Natural killer cell (primary cell): Measurements from ENCODE around the gene SULT1A2. TPM values are rescaled to one million over a fixed set of nuclear protein-coding genes. Genes with fewer than 3 reads are reported as not detected.
"Not testable (repeated sequence)": the region's sequence is repeated elsewhere in the genome, so short reads cannot be mapped to it uniquely, and the experiment has no call there.

Experiments used
- ATAC-seq, 3 donors: fragments of 150-1000 bp in 2 of 3; fragments of 200-7000 bp in 1 of 3; cut with Tn5 transposase; 1 replicate in 1 of 3; 2 replicates in 2 of 3; pipeline ENCODE4 v1.10.0; 2021; ENCODE audit warnings: mild to moderate bottlenecking in 2 of 3, moderate library complexity in 2 of 3
- DNase-seq, 2 donors: peaks; one replicate each; pipeline versions ENCODE4 v3.0.0 to v3.0.0-alpha.2; 2013 to 2021; ENCODE audit warnings: mixed read lengths in 1 of 2
- H3K27ac ChIP-seq: one replicate; pipeline ENCODE4 v1.5.1; 2013; ENCODE audit warnings: mild to moderate bottlenecking, low read length
- H3K27me3 ChIP-seq: one replicate; pipeline ENCODE4 v1.6.1; 2013; ENCODE audit warnings: low read length; ENCODE audit not compliant: control insufficient read depth, insufficient read depth
- H3K36me3 ChIP-seq: one replicate; pipeline ENCODE4 v1.6.1; 2013; ENCODE audit warnings: low read length; ENCODE audit not compliant: control insufficient read depth, insufficient read depth
- H3K4me1 ChIP-seq: one replicate; pipeline ENCODE4 v1.6.1; 2013; ENCODE audit warnings: low read length; ENCODE audit not compliant: control insufficient read depth, insufficient read depth
- H3K4me3 ChIP-seq: one replicate; pipeline ENCODE4 v1.5.1; 2013; ENCODE audit warnings: low read length
- H3K9me3 ChIP-seq: one replicate; pipeline ENCODE4 v1.6.1; 2013; ENCODE audit warnings: low read length; ENCODE audit not compliant: control insufficient read depth, insufficient read depth
- H3K27ac Mint-ChIP-seq, 2 donors: one replicate each; pipeline ENCODE4 v1.8.0; 2022; ENCODE audit warnings: mild to moderate bottlenecking in 2 of 2, mixed read lengths in 2 of 2, moderate library complexity in 1 of 2
- H3K27me3 Mint-ChIP-seq, 2 donors: one replicate each; pipeline ENCODE4 v1.8.0; 2022; ENCODE audit warnings: low read depth in 2 of 2, mixed read lengths in 2 of 2
- H3K36me3 Mint-ChIP-seq: one replicate; pipeline ENCODE4 v1.8.0; 2022; ENCODE audit warnings: mixed read lengths
- H3K4me1 Mint-ChIP-seq, 2 donors: one replicate each; pipeline ENCODE4 v1.8.0; 2022; ENCODE audit warnings: mixed read lengths in 2 of 2
- H3K4me3 Mint-ChIP-seq: one replicate; pipeline ENCODE4 v1.8.0; 2022; ENCODE audit warnings: mild to moderate bottlenecking, moderate library complexity, mixed read lengths
- H3K9me3 Mint-ChIP-seq, 2 donors: one replicate each; pipeline ENCODE4 v1.8.0; 2022; ENCODE audit warnings: mixed read lengths in 2 of 2
- CTCF ChIP-seq: fragments of 200-600 bp; IDR thresholded peaks from one replicate; pipeline ENCODE4 v1.8.0; 2022; ENCODE audit warnings: antibody characterized with exemption
- WGBS: methylation state at CpG from one replicate; pipeline ENCODE4 v1.1.7; 2013; ENCODE audit warnings: missing lambda C conversion rate; ENCODE audit not compliant: insufficient coverage; 5-methylcytosine and 5-hydroxymethylcytosine counted together
- intact Hi-C: fragments of 100-400 bp; cut with micrococcal nuclease; formaldehyde crosslinking; loops from one replicate; pipeline ENCODE4 v1.14.2; 2022
- total RNA-seq, 4 donors: library from RNA; stranded (reverse); fragments of 120-200 nt in 1 of 4; gene quantifications; one replicate each; pipeline versions ENCODE4 v1.2.3 to v1.2.4, GENCODE V29; 2013 to 2022

Gene SULT1A2
- total RNA-seq, 3 donors from 2014 or later (not counting 1 experiment from before 2014, with no cell fraction given) = 0.40 TPM; not detected in 2

GRCh38 chr16:28617874-28618273 lies 21.0 kb upstream of the SULT1A2 start:
- Histone ChIP-seq H3K27me3 (no peaks in the 10 kb centered on the region), H3K27ac (no peak overlapping the region), H3K9me3 (no peaks in the 10 kb centered on the region), H3K4me3 (no peak overlapping the region), H3K36me3 (no peaks in the 10 kb centered on the region), H3K4me1 (peaks cover 5% of the 10 kb centered on the region)
- DNase-seq (no peak), ATAC-seq (no peak)
- WGBS = 84% methylated on average over 3 of the region's 4 CpGs
- H3K27me3 Mint-ChIP-seq = no peaks in the 10 kb centered on the region
- no peak overlapping the region for H3K4me3 Mint-ChIP-seq
- no peak for TF ChIP-seq CTCF
- H3K27ac Mint-ChIP-seq = no peak overlapping the region
- no peaks in the 10 kb centered on the region for H3K9me3 Mint-ChIP-seq
- no peaks in the 10 kb centered on the region for H3K36me3 Mint-ChIP-seq
- intact Hi-C loops = no loop called here
- H3K4me1 Mint-ChIP-seq = peaks cover 11 to 18% of the 10 kb centered on the region in 2 donors

GRCh38 chr16:28616636-28617035 lies 19.8 kb upstream of the SULT1A2 start:
- no peak overlapping the region for H3K27ac ChIP-seq
- DNase-seq (no peak), ATAC-seq (no peak)
- intact Hi-C loops = no loop called here
- H3K27ac Mint-ChIP-seq = peak overlapping the region in 1 of 2 donors; percentile 23
- H3K4me1 Mint-ChIP-seq = peaks cover 4 to 6% of the 10 kb centered on the region in 2 donors
- 86% methylated on average over 7 of the region's 7 CpGs for WGBS
- no peaks in the 10 kb centered on the region for H3K27me3 ChIP-seq
- no peaks in the 10 kb centered on the region for H3K4me1 ChIP-seq
- no peaks in the 10 kb centered on the region for H3K36me3 Mint-ChIP-seq
- no peaks in the 10 kb centered on the region for H3K9me3 ChIP-seq
- H3K9me3 Mint-ChIP-seq = no peaks in the 10 kb centered on the region
- H3K36me3 ChIP-seq = no peaks in the 10 kb centered on the region
- no peaks in the 10 kb centered on the region for H3K27me3 Mint-ChIP-seq
- H3K4me3 Mint-ChIP-seq = no peak overlapping the region
- TF ChIP-seq CTCF = no peak
- no peak overlapping the region for H3K4me3 ChIP-seq

GRCh38 chr16:28616224-28616577 lies 19.4 kb upstream of the SULT1A2 start:
- H3K27ac ChIP-seq, H3K36me3 ChIP-seq, H3K27me3 ChIP-seq, H3K27ac Mint-ChIP-seq, intact Hi-C loops, DNase-seq, H3K36me3 Mint-ChIP-seq, H3K9me3 Mint-ChIP-seq, H3K4me3 ChIP-seq, H3K4me1 Mint-ChIP-seq, H3K9me3 ChIP-seq, ATAC-seq, H3K4me1 ChIP-seq, H3K4me3 Mint-ChIP-seq, H3K27me3 Mint-ChIP-seq: not testable (repeated sequence)
- WGBS = 90% methylated on average over 7 of the region's 7 CpGs

- H3K9me3 ChIP-seq, DNase-seq, H3K4me1 ChIP-seq, H3K36me3 Mint-ChIP-seq, H3K27me3 ChIP-seq, H3K4me3 Mint-ChIP-seq, H3K27ac Mint-ChIP-seq, H3K27ac ChIP-seq, intact Hi-C loops, H3K27me3 Mint-ChIP-seq, H3K4me3 ChIP-seq, H3K36me3 ChIP-seq, H3K9me3 Mint-ChIP-seq, ATAC-seq: not testable (repeated sequence)
- H3K4me1 Mint-ChIP-seq = peaks cover 8 to 12% of the 10 kb centered on the region in 2 donors
- TF ChIP-seq CTCF = peak; percentile 48
- WGBS = 81% methylated on average over 14 of the region's 24 CpGs
These were observed 18.8 kb upstream of the SULT1A2 start for GRCh38 chr16:28615486-28616223.

- H3K27ac ChIP-seq, H3K4me3 Mint-ChIP-seq, H3K36me3 ChIP-seq, H3K4me3 ChIP-seq, H3K9me3 Mint-ChIP-seq, H3K27ac Mint-ChIP-seq, ATAC-seq, intact Hi-C loops, H3K27me3 ChIP-seq, H3K36me3 Mint-ChIP-seq, H3K9me3 ChIP-seq, DNase-seq, H3K27me3 Mint-ChIP-seq: not testable (repeated sequence)
- peaks cover 13 to 23% of the 10 kb centered on the region in 2 donors for H3K4me1 Mint-ChIP-seq
- WGBS = no CpG with 5 or more reads among the region's 16 CpGs
- peaks cover 13% of the 10 kb centered on the region for H3K4me1 ChIP-seq
These were observed 17.7 kb upstream of the SULT1A2 start for GRCh38 chr16:28614561-28614960.

GRCh38 chr16:28613912-28614311 lies 17.1 kb upstream of the SULT1A2 start:
- peaks cover 14% of the 10 kb centered on the region for H3K4me1 ChIP-seq
- H3K27ac ChIP-seq, H3K27ac Mint-ChIP-seq, H3K4me3 ChIP-seq, H3K27me3 ChIP-seq, H3K4me3 Mint-ChIP-seq, DNase-seq, H3K36me3 Mint-ChIP-seq, H3K27me3 Mint-ChIP-seq, ATAC-seq, H3K9me3 ChIP-seq, H3K9me3 Mint-ChIP-seq, intact Hi-C loops, H3K36me3 ChIP-seq: not testable (repeated sequence)
- no CpG with 5 or more reads among the region's 26 CpGs for WGBS
- peaks cover 19 to 29% of the 10 kb centered on the region in 2 donors for H3K4me1 Mint-ChIP-seq
